Omental fat pad (tissue), 4 donors: ENCODE results near the gene OXCT1. TPM values are rescaled to one million over a fixed set of nuclear protein-coding genes. Genes with fewer than 3 reads are reported as not detected.
A peak's percentile ranks its signal among the peaks of the same experiment; 100 is the strongest.

Experiments
- ATAC-seq: fragments of 150-250 bp; one replicate; pipeline ENCODE4 v1.9.1; 2016; ENCODE audit warnings: mild to moderate bottlenecking, moderate library complexity; ENCODE audit not compliant: low FRiP score
- DNase-seq: peaks from one replicate; pipeline ENCODE4 v3.0.0-alpha.2; 2019; ENCODE audit warnings: low spot score
- total RNA-seq, 4 donors: library from RNA; depleted of rRNA; stranded (reverse); fragments of >200 nt; gene quantifications; one replicate each; pipeline ENCODE4 v1.1.0, GENCODE V29; 2016
- TF ChIP-seq, protein P1 (sequence below), 3 donors: fragments of 450-650 bp; IDR thresholded peaks; one replicate each; pipeline ENCODE4 v1.5.1; 2016 to 2017; ENCODE audit warnings: antibody characterized with exemption in 3 of 3, mild to moderate bottlenecking in 3 of 3, moderate library complexity in 2 of 3

Gene OXCT1
- total RNA-seq, 4 donors from 2014 or later = 22.0 to 54.4 (median 31.9) TPM

DNA sequence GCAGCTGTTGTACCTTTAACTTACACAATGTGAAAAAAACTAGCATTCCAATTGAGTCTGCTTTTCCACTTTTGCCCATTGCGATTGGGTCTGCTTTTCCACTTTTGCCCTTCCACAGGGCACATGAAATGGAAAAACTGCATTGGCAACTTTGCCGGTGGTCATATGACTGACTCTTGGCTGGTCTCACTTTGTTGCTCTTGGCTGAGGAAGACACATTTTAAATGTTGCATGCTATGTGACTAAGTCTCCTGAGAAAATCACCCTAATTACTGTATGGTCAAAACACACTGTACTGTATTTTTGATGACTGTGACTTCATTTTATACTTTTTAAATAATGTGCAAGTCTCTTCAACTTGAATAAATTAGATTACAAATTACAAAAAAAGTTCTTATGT, 1.6 kb upstream of the OXCT1 start:
- ATAC-seq (no peak), DNase-seq (no peak)
- TF ChIP-seq, protein P1, sequence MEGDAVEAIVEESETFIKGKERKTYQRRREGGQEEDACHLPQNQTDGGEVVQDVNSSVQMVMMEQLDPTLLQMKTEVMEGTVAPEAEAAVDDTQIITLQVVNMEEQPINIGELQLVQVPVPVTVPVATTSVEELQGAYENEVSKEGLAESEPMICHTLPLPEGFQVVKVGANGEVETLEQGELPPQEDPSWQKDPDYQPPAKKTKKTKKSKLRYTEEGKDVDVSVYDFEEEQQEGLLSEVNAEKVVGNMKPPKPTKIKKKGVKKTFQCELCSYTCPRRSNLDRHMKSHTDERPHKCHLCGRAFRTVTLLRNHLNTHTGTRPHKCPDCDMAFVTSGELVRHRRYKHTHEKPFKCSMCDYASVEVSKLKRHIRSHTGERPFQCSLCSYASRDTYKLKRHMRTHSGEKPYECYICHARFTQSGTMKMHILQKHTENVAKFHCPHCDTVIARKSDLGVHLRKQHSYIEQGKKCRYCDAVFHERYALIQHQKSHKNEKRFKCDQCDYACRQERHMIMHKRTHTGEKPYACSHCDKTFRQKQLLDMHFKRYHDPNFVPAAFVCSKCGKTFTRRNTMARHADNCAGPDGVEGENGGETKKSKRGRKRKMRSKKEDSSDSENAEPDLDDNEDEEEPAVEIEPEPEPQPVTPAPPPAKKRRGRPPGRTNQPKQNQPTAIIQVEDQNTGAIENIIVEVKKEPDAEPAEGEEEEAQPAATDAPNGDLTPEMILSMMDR (IDR thresholded peaks at IDR 0.05) = no peak

DNA sequence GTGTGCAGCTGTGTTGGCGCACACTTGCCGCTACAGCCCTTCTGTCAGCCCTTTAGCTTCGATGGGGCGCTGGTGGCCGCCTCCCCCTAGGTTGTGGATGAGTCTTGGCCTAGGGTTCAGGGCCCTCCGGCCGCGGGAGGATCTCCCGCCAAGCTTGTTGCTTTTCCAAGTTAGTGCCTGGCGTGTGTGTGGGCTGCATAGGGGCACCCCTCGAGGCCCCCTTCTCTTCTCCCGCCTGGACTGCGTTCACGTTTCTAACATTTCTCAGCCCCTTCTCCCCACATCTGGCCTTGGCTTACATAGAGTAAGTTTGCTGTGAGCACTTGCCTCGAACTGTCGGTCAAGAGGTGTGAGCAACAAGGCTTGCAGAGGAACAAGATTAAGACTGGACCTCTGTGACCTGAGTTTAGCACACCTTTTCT, 413 bp upstream of the OXCT1 start:
- no peak for DNase-seq
- ATAC-seq = no peak
- TF ChIP-seq, protein P1 (IDR thresholded peaks at IDR 0.05) = no peak

DNA sequence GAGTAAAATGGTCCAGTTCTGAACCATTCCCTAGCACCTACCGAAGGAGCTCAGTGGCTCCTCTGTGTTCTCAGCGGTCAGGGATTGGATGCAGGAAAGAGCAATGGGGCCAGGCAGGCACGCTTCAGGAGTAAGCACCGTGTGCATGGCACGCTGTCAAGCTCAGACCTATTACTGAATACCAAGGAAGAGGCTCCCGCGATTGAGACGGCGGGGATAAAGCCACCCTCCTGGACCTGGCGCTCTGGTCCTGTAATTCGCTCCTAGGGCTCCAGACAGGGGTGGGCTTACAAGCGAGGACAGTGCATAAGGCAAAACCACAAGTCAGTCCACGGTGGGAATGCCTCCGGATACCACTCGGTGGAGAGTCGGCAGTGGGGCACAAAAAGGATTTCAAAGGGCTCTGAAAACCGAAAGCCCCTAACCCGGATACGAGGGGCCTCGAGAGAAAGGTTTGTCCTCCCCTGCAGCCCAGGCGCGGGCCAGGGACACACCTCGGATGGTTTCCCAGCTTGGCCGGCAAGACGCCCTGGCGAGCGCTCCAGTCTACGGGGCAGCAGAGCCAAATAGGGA, 988 bp downstream of the OXCT1 start:
- peak; percentile 36 for ATAC-seq
- DNase-seq = no peak
- TF ChIP-seq, protein P1 (IDR thresholded peaks at IDR 0.05) = no peak

DNA sequence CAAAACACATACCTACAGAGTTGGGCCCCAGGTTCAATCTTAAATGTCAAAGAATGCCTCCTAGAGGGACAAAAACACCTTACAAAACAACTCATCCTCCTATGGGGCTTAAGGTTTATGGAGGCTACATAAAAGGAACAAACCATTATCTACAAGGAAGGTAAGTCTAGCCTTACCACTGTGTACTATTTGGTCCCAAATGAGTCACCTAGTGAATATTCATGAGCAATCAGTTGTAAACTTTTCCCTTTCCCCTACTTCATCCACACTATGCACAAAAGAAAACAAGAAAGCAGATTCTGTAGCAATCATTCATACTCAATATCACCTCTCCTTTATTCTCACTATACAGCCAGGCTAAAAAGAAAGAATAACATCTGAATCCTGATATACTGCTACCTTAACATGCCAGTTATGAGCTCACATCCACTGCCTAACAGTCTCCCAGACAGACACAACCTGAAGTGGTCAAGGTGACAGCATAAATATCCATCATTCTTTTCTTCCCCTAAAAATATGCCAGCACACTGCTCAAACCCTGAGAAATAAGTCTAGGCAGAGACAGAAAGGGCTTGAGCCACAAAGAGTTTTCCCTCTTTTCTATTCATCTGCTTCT, 6.2 kb downstream of the OXCT1 start:
- no peak for ATAC-seq
- TF ChIP-seq, protein P1 (IDR thresholded peaks at IDR 0.05) = no peak
- no peak for DNase-seq

DNA sequence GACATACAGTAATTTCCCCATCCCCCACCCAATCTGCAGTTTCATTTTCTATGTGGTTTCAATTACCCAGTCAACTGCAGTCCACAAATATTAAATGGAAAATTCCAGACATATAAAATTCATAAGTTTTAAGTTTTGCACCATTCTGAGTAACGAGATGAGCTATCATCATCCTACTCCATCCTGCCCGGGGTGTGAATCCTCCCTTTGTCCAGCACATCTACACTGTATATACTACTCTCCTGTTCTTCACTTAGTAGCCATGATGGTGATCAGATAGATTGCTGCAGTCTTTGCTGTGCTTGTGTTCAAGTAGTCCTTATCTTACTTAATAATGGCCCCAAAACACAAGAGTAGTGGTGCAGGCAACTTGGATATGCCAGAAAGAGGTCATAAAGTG, 11.3 kb downstream of the OXCT1 start:
- no peak for ATAC-seq
- TF ChIP-seq, protein P1 (IDR thresholded peaks at IDR 0.05) = no peak
- no peak for DNase-seq

DNA sequence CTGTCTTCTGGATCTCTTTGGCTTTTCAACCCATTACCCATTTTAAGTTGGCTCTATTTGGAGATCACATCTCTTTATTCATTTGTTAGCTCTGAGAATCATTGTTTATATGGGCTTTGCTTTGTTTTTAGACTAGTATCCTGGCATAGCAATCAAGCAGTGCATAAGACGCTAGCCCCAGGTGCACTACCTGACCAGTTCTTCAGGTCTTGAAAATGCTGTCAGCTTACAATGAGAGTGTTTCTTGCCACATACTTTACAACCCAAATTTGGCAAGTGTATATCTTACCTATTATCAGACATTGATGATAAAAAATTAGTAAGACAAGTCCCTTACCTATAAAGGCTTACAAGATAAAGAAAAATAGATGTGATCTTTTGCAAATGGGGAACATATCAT, 12.2 kb downstream of the OXCT1 start:
- ATAC-seq (no peak), DNase-seq (no peak)
- TF ChIP-seq, protein P1 (IDR thresholded peaks at IDR 0.05) = no peak
